ENCODE data around the gene AVPR2. TPM values are rescaled to one million over a fixed set of nuclear protein-coding genes. Genes with fewer than 3 reads are reported as not detected.

AVPR2 gene
- total RNA-seq, 1 donor from 2014 or later = not detected

DNA sequence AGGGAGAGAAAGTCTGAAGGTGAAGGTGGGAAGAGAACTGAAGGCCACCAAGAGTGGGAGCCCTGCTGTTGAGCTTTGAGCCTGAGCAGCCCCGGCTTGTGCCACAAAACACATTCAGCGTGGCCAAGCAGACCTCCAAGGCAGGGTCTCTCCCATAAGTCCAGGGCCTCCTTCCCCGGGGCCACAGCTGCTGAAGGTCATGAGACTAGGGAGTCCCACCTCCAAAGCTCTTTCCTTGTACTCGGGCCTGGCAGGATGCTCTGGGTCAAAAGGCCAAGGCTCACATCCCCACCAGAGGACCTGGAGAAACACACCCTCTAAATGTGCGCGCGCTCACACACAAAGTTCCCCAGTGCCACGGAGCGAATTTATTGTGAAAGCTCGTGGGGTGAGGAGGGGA is 25.1 kb downstream of the AVPR2 start:
- Mint-ChIP-seq H3K4me3 (no peak overlapping the region), H3K4me1 (peaks cover 24% of the 10 kb centered on the region), H3K27ac (no peak overlapping the region), H3K27me3 (ENCODE audit: insufficient read depth, low read depth) (peaks cover 9% of the 10 kb centered on the region), H3K9me3 (peaks cover 6% of the 10 kb centered on the region), H3K36me3 (peaks cover 4% of the 10 kb centered on the region)
- Histone ChIP-seq H4K20me1 (ENCODE audit: low read depth) (no peaks in the 10 kb centered on the region), H3K27me3 (peaks cover 10% of the 10 kb centered on the region), H3K4me3 (no peak overlapping the region), H3K9me3 (ENCODE audit: low read depth) (no peaks in the 10 kb centered on the region), H3K27ac (no peak overlapping the region), H3K4me1 (peaks cover 8% of the 10 kb centered on the region), H3K9ac (no peak overlapping the region), H3K36me3 (no peaks in the 10 kb centered on the region), H2AFZ (replicated peaks) (no peak overlapping the region), H3K79me2 (ENCODE audit: low read depth) (peaks cover 18% of the 10 kb centered on the region), H3K4me2 (no peak overlapping the region), H3F3A (ENCODE audit: low read depth) (peaks cover 28% of the 10 kb centered on the region)
- TF ChIP-seq EZH2phosphoT487 (IDR thresholded peaks at IDR 0.05) (no peak), EZH2 (IDR thresholded peaks at IDR 0.05) (no peak)
- TF ChIP-seq, protein P1, sequence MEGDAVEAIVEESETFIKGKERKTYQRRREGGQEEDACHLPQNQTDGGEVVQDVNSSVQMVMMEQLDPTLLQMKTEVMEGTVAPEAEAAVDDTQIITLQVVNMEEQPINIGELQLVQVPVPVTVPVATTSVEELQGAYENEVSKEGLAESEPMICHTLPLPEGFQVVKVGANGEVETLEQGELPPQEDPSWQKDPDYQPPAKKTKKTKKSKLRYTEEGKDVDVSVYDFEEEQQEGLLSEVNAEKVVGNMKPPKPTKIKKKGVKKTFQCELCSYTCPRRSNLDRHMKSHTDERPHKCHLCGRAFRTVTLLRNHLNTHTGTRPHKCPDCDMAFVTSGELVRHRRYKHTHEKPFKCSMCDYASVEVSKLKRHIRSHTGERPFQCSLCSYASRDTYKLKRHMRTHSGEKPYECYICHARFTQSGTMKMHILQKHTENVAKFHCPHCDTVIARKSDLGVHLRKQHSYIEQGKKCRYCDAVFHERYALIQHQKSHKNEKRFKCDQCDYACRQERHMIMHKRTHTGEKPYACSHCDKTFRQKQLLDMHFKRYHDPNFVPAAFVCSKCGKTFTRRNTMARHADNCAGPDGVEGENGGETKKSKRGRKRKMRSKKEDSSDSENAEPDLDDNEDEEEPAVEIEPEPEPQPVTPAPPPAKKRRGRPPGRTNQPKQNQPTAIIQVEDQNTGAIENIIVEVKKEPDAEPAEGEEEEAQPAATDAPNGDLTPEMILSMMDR (IDR thresholded peaks at IDR 0.05) = no peak
- DNase-seq (ENCODE audit: low spot score) = no peak

DNA sequence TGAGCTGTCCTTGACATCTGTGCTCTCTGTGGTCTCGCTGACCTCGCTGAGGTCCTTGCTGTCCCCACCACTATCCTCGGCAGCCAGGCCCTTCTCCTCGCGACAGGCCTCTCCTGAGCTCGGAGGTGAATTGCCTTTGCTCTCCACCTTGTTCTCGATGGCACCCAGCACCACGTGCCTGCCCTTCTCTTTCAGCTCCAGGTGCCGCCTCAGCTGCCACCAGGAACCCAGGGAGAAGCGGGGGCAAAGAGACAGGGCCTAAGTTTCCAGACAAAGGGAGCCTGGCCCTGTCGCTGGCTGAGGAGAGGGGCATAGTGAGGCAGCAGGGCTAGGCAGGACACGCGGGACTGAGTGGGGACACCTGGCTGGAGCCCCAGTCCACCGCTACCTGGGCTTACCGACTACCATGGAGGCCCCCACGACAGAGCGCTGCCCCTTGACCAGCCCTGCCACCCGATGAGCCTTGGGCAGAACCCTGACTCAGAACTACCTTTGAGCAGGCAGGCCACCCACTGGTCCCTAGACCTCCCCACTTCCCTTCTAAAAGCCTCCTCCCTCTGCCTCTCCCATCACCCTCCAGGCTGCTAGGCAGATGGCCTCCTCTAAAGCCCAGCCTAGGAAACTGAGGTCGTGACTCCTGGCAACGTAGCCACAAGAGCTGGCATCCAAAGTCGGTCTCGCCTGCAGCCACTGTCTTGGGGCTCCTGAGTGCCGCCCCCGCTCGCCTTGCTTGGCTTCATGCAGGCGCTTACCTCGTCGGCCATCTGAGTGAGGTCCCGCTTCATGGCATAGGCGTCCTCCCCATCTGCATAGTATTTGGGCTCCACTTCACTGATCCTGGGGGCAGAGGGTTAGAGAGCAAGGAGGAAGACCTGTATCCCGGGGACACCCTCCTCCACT is 25.8 kb downstream of the AVPR2 start:
- no peak overlapping the region for H2AFZ ChIP-seq (replicated peaks)
- DNase-seq (ENCODE audit: low spot score) = no peak
- no peak overlapping the region for H3K27ac Mint-ChIP-seq
- H3K27me3 Mint-ChIP-seq (ENCODE audit: insufficient read depth, low read depth) = peaks cover 9% of the 10 kb centered on the region
- peaks cover 24% of the 10 kb centered on the region for H3K4me1 Mint-ChIP-seq
- H3K27ac ChIP-seq = no peak overlapping the region
- H3K36me3 Mint-ChIP-seq = peaks cover 4% of the 10 kb centered on the region
- no peak overlapping the region for H3K4me3 ChIP-seq
- peaks cover 18% of the 10 kb centered on the region for H3K79me2 ChIP-seq (ENCODE audit: low read depth)
- H3K9ac ChIP-seq = no peak overlapping the region
- no peaks in the 10 kb centered on the region for H3K9me3 ChIP-seq (ENCODE audit: low read depth)
- H3K4me2 ChIP-seq = no peak overlapping the region
- H3K4me1 ChIP-seq = peaks cover 8% of the 10 kb centered on the region
- H3K27me3 ChIP-seq = peaks cover 6% of the 10 kb centered on the region
- peaks cover 28% of the 10 kb centered on the region for H3F3A ChIP-seq (ENCODE audit: low read depth)
- H3K9me3 Mint-ChIP-seq = peaks cover 6% of the 10 kb centered on the region
- H3K36me3 ChIP-seq = no peaks in the 10 kb centered on the region
- H4K20me1 ChIP-seq (ENCODE audit: low read depth) = no peaks in the 10 kb centered on the region
- TF ChIP-seq EZH2 (IDR thresholded peaks at IDR 0.05) = no peak
- TF ChIP-seq, protein P1 (IDR thresholded peaks at IDR 0.05) = no peak
- no peak for TF ChIP-seq EZH2phosphoT487 (IDR thresholded peaks at IDR 0.05)
- no peak overlapping the region for H3K4me3 Mint-ChIP-seq

DNA sequence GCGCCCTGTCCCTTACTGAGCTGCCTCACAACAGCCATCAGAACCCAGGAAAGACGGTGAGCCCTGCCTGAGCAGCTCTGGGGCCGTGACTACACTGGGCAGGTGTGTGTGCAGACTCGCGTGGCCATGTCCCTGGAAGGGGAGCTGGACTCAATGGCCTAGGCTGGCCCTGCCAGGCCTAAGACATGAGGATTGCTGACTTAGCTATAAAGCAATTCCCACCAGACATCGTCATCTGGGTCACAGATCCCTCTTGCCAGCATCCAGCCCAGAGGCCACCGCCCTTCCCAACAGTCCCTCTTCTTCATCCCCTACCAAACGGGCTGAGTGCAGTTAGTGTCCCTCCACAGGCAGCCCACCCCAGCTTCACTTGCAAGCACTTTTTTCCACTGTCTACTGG is 26.7 kb downstream of the AVPR2 start:
- Histone ChIP-seq H3K4me3 (no peak overlapping the region), H3K27ac (no peak overlapping the region), H3K79me2 (ENCODE audit: low read depth) (peaks cover 18% of the 10 kb centered on the region), H3K9me3 (ENCODE audit: low read depth) (no peaks in the 10 kb centered on the region), H3F3A (ENCODE audit: low read depth) (peaks cover 33% of the 10 kb centered on the region), H3K4me2 (no peak overlapping the region), H3K4me1 (peaks cover 8% of the 10 kb centered on the region), H3K27me3 (no peaks in the 10 kb centered on the region), H3K36me3 (no peaks in the 10 kb centered on the region), H3K9ac (no peak overlapping the region), H2AFZ (replicated peaks) (no peak overlapping the region), H4K20me1 (ENCODE audit: low read depth) (no peaks in the 10 kb centered on the region)
- Mint-ChIP-seq H3K4me1 (peaks cover 21% of the 10 kb centered on the region), H3K27me3 (ENCODE audit: insufficient read depth, low read depth) (peaks cover 6% of the 10 kb centered on the region), H3K9me3 (peaks cover 7% of the 10 kb centered on the region), H3K36me3 (peaks cover 4% of the 10 kb centered on the region), H3K27ac (no peak overlapping the region), H3K4me3 (no peak overlapping the region)
- TF ChIP-seq, protein P1 (IDR thresholded peaks at IDR 0.05) = no peak
- no peak for TF ChIP-seq EZH2 (IDR thresholded peaks at IDR 0.05)
- TF ChIP-seq EZH2phosphoT487 (IDR thresholded peaks at IDR 0.05) = no peak
- no peak for DNase-seq (ENCODE audit: low spot score)

Data from neural progenitor cell (in vitro differentiated cells).